Activated CD4-positive, CD25-positive, alpha-beta regulatory T cell treated with anti-CD3 and anti-CD28 coated beads, Interleukin-2, amount 50 U/mL, for 72 hours (primary cell): ENCODE data around the gene TIE1.

Source experiments
- DNase-seq: peaks from one replicate; pipeline ENCODE4 v3.0.0; 2021

The TIE1 gene

GRCh38 chr1:43344267-43344850 lies 43.6 kb downstream of the TIE1 start:
- DNase-seq = no peak

- DNase-seq = no peak
Observed at GRCh38 chr1:43345120-43345519, 44.3 kb downstream of the TIE1 start.

GRCh38 chr1:43346636-43347035 lies 45.9 kb downstream of the TIE1 start:
- DNase-seq = no peak

- no peak for DNase-seq
Observed at GRCh38 chr1:43348343-43348808, 47.6 kb downstream of the TIE1 start.

- DNase-seq = peak; percentile 68
Observed at GRCh38 chr1:43348809-43349593, 48.2 kb downstream of the TIE1 start.

- no peak for DNase-seq
Observed at GRCh38 chr1:43349594-43350306, 49.0 kb downstream of the TIE1 start.

- no peak for DNase-seq
Observed at GRCh38 chr1:43350976-43351375, 50.2 kb downstream of the TIE1 start.

GRCh38 chr1:43351421-43352350 lies 50.9 kb downstream of the TIE1 start:
- no peak for DNase-seq

- DNase-seq = no peak
Observed at GRCh38 chr1:43352351-43352705, 51.5 kb downstream of the TIE1 start.

GRCh38 chr1:43352881-43353280 lies 52.1 kb downstream of the TIE1 start:
- DNase-seq = no peak

GRCh38 chr1:43354471-43354870 lies 53.7 kb downstream of the TIE1 start:
- no peak for DNase-seq

GRCh38 chr1:43354936-43355335 lies 54.2 kb downstream of the TIE1 start:
- no peak for DNase-seq

- no peak for DNase-seq
Observed at GRCh38 chr1:43357251-43357650, 56.5 kb downstream of the TIE1 start.

GRCh38 chr1:43358121-43358745 lies 57.5 kb downstream of the TIE1 start:
- no peak for DNase-seq

GRCh38 chr1:43358746-43359693 lies 58.2 kb downstream of the TIE1 start, which contains the start of gene CDC20:
Gene CDC20, plus strand, starts transcription at chr1:43358981. Its CDS starts 235 bp downstream, at chr1:43359216.
- DNase-seq = peak; percentile 98

GRCh38 chr1:43359696-43360095 lies 58.9 kb downstream of the TIE1 start:
- DNase-seq = no peak

GRCh38 chr1:43360616-43361015 lies 59.8 kb downstream of the TIE1 start:
- no peak for DNase-seq

GRCh38 chr1:43363283-43363934 lies 62.6 kb downstream of the TIE1 start:
- no peak for DNase-seq

GRCh38 chr1:43363935-43364525 lies 63.2 kb downstream of the TIE1 start:
- DNase-seq = no peak

- no peak for DNase-seq
Observed at GRCh38 chr1:43365678-43366077, 64.9 kb downstream of the TIE1 start.
